GM19467 (cell line): ENCODE results near the gene LMBR1L.
"Not testable (repeated sequence)": the region's sequence is repeated elsewhere in the genome, so short reads cannot be mapped to it uniquely, and the experiment has no call there.

ENCODE experiments used
- ATAC-seq: cut with Tn5 transposase; IDR thresholded peaks from one replicate; pipeline ENCODE4 v1.9.1; 2021; ENCODE audit warnings: mild to moderate bottlenecking, moderate library complexity; ENCODE audit not compliant: unreplicated experiment

The LMBR1L gene, protein sequence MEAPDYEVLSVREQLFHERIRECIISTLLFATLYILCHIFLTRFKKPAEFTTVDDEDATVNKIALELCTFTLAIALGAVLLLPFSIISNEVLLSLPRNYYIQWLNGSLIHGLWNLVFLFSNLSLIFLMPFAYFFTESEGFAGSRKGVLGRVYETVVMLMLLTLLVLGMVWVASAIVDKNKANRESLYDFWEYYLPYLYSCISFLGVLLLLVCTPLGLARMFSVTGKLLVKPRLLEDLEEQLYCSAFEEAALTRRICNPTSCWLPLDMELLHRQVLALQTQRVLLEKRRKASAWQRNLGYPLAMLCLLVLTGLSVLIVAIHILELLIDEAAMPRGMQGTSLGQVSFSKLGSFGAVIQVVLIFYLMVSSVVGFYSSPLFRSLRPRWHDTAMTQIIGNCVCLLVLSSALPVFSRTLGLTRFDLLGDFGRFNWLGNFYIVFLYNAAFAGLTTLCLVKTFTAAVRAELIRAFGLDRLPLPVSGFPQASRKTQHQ

DNA sequence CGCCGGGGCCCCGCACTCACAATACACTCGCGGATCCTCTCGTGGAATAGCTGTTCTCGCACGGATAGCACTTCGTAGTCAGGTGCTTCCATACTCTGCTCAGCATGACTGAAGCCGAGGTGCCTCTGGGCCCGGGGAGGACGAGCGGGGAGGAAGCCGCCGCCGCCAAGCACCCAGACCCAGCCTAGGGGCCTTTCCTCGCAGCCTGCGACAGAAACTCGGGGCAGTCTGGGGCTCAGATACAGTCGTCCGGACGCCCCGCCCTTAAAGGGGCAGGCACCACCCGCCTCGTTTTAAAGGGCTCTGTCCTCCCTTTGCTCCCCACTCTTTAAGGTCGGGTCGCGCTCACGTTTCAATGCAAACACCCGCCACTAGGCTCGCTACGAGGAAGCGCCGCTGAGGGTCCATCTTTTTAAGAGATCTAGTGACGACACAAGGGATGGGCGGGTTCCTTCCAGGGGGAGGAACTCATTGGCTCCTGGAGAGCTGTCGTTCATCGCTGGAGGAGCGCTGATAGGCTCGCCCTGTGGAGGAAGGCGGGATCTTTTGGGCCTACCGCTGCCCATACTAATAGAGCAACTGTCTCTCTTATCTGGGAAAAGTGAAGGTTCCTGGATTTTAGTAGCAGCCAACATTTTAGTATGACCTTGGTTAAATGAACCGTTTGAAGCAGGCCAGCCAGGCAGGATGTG lies at the start of gene LMBR1L:
LMBR1L (minus strand) TSS at position 384 of the 692 bp plus-strand sequence; CDS start at position 92, 292 bp downstream.
- ATAC-seq = peak; percentile 99

DNA sequence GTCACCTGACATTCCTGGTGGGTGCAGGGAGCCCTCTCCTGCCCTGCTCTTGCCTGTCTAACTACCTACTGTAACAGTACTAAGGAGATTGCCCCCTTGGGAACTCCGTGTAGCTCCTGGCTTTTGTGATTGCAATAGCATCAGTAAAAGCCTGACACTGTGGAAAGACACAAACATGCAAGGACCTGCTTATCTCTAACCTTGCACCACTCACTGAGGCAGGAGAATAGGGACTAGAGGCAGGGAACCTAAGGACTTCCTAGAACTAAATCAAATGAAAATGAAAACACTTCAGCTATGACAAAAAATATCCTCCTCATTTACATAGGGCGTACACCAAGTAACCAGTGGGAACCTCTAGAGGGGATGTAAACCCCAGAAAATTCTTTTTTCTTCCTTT lies 49.8 kb upstream of the LMBR1L start:
- no peak for ATAC-seq

DNA sequence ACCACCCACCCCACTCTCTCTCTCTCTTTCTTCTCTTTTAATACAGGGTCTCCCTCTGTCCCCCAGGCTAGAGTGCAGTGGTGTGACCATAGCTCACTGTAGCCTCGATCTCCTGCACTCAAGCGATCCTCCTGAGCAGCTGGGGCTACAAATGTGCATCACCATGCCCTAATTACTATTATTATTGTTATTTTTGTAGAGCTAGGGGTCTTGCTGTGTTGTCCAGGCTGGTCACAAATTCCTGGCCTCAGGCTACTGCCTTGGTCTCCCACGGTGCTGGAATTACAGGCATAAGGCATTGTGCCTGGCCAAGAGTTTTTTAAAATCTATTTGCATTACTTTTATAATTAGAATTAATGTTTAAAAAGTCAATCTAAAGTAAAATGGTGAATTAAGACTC lies 43.6 kb upstream of the LMBR1L start:
- no peak for ATAC-seq

DNA sequence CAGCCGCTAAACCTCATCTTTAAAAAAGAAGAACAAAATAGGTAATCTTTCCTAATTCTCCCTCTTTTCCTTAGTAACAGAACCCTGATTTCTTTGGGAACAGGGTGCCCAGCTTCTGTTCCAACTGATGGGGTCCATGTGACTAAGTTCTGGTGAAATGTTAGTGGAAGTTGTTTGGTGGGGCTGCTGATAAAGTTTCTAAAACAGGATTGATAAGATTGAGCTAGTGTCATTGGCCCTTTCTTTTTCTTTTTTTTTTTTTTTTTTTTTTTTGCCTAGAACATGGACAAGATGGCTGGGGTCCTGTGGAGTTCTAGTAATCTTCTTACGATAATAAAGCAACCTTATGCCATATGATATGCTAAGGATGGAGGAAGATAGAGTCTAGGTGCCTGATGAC lies 36.7 kb upstream of the LMBR1L start:
- no peak for ATAC-seq

DNA sequence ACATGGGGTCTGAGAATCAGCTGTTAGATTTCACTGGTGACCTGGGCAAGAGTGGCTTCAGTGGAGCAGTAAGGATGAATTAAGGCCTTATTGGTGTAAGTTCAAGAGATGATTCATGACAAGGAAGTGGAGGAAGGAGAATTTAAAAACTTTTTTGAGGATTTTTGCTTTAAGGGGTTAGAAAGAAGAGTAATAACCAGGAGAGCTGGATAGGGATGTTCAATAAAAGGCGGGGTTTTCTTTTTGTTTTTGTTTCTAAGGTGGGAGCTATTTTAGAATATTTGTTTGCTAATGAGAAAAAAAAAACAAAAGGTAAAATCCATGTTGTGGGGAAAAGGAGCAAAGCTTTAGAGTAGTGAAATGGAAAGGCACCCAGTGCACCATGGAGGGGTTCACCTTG lies 35.8 kb upstream of the LMBR1L start:
- ATAC-seq = no peak

DNA sequence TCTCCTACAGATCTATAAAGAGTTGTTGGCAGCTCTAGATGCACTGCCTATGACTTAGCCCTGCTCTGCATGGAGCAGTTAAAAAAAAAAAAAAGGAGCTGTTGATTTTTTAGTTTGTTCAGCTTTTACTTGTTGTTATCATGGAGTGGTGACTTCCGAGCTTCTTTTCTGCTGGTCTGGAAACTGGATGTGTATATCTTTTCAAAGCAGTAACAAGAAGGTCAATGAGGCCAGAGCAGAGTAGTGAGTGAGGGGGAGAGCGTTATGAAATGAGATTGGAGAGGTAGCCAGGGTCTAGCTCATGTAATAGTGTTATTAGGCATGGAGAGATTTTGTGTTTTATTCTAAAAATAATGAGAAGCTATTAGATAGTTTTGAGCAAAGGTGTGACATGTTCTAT lies 33.7 kb upstream of the LMBR1L start:
- ATAC-seq = no peak

DNA sequence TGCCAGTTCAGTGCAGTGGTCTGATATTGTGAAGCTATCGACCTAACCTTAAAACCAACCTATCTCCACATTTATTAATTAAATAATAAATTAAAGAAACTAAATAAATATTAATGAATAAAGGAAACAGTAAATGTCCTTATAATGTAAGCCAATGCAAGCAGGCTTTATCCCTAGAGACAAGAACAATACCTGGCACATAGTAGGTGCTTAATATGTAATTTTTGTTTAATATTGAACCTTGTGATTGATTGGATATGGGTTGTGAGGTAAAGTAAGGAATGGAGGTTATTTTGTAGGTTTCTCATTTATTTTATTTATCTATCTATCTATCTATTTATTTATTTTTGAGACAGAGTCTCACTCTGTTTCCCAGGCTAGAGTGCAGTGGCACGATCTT lies 28.4 kb upstream of the LMBR1L start:
- ATAC-seq = no peak

DNA sequence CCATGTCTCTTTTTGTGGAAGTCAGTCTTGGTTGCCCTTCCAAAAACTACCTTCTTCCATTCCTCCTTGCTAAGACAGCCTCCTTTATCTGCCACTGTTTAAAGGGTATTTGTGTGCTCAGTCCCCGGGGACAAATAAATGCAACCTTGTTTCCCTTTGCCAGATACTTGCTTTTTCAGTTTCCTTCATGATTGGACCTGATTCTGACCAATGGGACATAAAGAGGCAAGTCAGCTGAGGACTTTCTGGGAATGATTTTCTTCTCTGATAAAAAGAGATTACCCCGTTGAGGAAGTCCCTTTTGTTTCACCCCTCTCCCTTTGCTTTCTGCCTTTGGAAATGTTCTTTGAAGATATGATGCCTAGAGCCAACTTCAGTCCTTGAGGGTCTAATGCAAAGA lies 27.9 kb upstream of the LMBR1L start:
- no peak for ATAC-seq

DNA sequence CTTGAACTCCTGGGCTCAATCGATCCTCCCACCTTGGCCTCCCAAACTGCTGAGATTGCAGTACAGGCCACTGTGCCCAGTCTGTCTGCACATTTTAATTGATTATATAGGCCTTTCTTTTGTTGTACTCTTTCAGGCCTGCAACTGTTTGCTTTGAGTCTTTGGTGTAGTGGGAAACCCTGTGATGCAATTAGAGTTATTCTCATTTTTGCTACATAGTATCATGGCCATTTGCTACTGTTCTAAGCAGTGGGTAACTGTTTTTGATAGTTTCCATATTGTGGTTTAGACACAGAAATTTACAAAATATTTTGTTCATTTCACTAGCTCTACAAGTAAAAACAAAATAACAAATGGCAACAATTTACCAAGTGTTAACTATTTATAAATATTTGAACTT lies 26.8 kb upstream of the LMBR1L start:
- ATAC-seq = no peak

DNA sequence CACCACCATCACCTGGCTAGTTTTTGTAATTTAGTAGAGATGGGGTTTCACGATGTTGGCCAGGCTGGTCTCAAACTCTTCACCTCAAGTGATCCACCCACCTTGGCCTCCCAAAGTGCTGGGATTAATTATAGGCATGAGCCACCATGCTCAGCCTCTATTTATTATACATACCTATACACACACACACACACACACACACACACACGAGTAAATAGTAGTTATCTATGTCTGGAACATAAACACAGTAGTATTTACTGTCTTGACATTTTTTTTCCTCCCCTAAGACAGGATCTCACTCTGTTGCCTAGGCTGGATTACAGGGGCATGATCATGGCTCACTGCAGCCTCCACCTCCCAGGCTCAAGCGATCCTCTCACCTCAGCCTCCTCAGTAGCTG lies 26.4 kb upstream of the LMBR1L start:
- ATAC-seq = not testable (repeated sequence)

DNA sequence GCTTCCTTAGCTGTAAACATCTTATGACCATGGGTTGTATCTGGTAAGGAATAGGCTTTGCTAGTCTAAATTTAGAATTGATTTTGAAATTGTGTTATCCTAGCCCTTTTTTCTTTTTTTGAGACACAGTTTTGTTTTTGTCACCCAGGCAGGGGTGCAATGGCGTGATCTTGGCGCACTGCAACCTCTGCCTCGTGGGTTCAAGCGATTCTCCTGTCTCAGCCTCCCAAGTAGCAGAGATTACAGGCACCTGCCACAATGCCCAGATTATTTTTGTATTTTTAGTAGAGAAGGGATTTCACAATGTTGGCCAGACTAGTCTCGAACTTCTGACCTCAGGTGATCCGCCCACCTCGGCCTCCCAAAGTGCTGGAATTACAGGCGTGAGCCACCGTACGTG lies 22.9 kb upstream of the LMBR1L start:
- no peak for ATAC-seq

DNA sequence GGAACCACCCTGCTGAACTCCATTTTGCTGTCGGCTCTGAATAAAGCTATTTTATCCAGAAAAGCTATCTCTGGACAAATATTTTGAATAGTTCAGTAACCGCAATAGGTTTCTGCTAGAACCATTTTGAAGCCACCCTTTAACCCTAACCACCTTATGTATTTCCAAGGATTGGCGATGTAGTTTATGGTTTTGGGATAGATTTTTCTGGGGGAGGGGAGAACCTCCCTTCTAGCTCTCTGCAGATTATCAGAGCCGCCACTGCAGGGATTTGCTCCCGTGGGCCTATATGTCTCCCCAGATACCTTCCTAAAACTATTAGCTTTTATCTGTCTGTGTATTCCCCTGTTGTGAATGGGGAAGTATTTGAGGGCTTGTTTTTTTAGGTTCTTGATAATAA lies 22.4 kb upstream of the LMBR1L start:
- ATAC-seq = no peak

DNA sequence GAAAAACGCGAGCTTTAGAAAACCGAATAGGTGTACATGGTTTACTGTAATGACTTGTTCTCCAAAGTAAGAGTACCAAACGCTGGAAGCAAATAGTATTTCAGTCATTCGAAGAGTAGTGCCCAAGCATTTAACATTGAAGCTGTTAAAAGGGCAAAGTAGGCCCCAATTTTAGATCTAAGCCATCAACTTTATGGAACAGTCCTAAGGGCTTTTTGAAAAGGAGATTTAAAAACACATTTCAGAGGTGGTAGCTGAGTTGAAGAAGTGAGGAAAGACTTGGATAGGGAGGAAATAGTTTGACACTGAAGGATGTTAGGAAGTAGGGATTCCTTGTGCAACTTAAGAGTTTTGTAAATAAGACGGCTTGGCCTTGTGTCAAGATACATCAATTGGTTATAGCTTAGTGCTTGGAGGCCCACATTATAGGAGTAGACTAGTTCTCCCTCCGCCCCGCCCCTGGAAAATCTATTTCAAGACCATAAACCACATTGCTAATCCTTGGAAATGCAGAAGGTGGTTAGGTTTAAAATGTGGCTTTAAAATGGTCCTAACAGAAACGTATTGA lies 21.3 kb upstream of the LMBR1L start:
- ATAC-seq = peak; percentile 1

DNA sequence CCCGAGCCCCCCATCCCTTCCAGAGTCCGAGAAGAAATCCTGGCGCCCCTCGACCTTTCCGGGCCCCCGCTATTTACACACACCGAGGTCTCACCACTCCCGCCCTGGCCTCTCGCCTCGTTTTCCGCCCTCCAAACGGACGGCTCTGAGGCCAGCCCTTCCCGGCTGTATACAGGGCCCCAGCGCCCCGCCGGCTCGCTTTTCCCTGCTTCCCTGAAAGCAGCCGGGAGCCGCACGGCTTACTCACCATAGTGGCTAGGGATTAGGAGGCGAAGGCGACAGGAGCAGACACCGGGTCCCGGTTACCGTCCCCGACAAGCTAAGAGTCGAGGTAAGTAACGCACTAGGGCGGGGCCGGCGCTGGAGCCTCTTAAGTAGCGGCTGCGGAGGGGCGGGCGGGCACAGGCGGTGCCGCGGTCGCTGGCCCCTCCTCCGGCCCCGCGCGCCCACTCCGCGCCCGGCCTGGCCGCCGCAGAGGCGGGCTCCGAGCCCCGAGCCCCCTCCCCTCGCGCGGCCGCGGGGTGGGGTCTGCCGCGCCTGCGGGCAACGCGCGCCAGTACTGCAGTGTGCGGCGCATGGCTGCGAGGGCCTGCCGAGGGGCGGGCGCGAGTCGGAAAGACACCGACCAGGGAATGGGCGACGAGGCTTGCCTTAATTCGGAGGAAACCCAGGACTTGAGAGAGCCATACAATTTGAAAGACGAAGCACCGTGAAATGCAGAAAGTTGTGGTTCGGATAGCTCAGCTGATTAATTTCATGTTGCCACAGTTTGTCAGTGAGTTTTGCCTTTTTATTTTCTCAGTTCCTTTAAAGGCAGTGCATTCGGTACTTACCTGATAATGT lies 20.6 kb upstream of the LMBR1L start, which contains the start of gene TUBA1B:
TUBA1B (minus strand) TSS at position 345 of the 843 bp plus-strand sequence; CDS start at position 250, 95 bp downstream.
- ATAC-seq = peak; percentile 54

DNA sequence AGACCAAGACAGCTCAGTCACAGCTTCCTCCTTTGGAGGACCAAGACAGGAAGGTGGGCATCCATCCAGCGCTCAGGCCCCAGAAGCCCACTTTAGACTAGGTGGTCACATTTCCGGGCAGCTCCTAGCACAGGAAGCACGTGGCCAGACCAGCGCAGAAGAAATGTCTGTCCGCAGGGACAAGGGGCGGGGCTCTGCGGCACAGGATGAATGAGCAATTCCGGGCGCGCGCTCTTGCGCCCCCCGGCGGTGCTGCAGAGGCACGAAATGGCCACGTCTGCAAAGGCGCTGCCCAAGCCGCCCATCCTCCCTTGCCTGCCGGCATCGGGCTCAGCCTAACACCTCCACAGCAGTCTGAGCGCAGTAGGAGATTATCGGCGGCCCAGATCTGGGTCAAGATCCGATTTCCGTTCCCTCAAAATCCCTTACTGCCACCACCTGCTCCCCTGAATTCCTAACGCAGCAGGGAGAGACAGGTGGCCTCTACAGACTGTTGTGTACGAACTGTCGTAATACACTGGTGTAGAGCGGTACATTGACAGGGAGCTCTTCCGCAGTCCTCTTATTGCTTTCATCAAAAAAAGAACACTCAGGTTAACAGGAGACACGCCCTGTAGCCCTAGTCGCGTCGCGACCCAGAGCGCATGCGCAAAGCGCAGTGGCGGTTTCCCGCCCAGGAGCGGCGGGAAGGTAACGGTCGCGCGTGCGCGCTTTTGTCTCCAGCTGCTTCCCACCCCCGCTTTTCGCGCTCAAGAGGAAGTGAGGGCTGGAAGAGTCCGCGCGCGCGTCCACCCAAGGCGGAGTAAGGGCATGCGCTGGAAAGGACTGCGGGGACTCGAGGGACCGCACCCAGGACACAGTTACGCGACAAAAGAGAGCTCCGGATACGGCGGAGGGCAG lies 19.8 kb upstream of the LMBR1L start:
- ATAC-seq = peak; percentile 46

DNA sequence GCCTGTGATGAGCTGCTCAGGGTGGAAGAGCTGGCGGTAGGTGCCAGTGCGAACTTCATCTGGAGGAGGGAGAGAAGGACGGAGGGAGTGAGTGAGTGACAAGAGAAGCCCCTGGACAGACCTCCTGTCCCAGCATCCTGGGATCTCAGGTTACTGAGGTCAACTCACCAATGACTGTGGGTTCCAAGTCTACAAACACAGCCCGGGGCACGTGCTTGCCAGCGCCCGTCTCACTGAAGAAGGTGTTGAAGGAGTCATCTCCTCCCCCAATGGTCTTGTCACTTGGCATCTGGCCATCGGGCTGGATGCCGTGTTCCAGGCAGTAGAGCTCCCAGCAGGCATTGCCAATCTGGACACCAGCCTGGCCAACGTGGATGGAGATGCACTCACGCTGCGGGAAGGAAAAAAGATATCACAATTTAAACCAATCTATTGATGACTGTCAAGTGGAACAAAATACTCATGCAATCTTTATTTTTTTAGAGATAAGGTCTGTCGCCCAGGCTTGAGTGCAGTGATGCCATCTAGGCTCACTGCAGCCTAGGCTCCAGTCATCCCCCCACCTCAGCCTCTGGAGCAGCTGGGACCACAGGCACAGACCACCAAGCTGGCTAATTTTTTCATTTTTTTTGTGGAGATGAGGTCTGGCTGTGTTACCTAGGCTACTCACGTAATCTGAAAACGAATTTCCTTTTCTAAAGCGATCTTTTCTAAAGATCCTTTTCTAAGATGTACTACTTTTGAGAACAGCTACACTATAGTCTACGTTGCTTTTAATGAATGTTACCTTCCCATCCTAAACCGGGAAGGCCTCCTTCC lies 18.9 kb upstream of the LMBR1L start:
- no peak for ATAC-seq

DNA sequence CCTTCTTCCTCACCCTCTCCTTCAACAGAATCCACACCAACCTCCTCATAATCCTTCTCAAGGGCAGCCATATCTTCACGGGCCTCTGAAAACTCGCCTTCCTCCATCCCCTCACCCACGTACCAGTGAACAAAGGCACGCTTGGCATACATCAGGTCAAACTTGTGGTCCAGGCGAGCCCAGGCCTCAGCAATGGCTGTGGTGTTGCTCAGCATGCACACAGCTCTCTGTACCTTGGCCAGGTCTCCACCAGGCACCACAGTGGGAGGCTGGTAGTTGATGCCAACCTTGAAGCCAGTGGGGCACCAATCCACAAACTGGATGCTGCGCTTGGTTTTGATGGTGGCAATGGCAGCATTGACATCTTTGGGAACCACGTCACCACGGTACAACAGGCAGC lies 17.3 kb upstream of the LMBR1L start:
- ATAC-seq = not testable (repeated sequence)

DNA sequence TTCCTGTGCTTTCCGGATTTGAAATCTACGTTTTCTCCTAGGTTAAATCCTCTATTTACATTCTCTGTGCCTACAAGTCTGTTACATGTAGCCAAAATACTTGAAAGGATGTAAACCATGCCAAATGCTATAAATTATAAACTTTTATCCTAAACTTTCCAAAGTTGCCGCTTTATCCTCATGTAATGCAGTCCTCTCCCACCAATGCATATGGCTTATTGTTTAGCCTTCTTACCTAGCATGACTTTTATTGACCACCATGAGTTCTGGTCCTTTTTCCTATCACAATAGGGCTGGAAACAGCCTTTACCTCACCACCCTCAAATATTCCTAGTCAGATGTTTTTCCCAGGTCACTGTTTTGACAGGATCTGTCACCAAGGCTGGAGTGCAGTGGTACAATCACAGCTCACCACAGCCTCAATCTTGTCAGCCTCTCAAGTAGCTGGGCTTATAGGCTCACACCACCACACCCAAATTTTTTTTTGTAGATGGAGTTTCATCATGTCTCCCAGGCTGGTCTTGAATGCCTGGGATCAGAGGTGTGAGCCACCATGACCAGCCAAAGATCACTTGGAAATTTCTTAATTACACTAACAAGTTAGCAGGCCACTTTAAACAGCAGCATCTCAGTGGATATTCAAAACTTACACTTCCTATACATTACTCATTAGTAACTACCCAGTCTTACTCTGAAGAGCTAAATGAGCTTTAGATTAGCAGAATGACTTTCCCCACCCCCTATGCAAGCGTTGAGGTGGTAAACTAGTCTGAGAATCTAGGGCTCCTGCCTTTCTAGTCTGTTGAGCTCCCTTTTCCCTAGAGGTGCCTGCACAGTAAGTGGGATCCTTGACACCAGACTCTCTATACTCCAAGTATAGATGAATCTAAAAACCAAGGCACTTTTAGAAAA lies 16.5 kb upstream of the LMBR1L start:
- no peak for ATAC-seq
